ENCODE data around the gene HOXB13.
"Not testable (repeated sequence)": the region's sequence is repeated elsewhere in the genome, so short reads cannot be mapped to it uniquely, and the experiment has no call there.

Gene HOXB13

DNA sequence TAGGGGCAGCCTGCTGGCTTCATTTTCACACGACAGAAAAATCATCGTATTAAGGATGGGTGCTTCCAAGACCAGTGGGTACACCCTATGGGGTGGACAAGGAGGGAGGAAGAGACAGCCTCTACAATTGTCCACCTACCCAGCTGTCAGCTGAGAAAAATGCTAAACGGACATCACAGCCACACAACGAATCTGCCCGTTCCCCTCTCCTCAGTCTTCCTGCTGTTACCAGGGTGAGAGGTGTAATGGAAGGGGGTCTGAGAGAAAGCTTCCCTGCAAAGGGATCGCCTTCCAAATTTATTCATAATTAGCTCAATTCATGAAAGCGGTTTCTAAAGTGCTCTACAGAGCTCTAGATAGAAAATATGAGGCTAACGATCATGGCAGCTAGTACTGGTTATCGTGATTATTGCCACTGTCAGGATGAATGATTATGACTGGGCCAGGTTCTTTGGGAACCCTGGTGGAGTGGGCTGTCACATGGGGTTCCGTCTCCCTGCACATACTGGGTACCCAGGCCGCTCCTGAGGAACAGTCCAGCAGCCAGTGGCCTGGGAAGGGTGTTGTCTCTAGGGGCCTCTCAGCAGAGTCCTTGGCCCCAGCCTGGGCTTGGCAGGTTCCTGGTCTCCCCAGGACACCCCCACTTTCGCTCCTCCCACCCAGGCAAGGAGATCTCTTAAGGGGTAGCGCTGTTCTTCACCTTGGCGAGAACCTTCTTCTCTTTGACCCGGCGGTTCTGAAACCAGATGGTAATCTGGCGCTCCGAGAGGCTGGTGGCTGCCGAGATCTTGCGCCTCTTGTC is 2.2 kb downstream of the HOXB13 start:
- DNase-seq, result no peak

DNA sequence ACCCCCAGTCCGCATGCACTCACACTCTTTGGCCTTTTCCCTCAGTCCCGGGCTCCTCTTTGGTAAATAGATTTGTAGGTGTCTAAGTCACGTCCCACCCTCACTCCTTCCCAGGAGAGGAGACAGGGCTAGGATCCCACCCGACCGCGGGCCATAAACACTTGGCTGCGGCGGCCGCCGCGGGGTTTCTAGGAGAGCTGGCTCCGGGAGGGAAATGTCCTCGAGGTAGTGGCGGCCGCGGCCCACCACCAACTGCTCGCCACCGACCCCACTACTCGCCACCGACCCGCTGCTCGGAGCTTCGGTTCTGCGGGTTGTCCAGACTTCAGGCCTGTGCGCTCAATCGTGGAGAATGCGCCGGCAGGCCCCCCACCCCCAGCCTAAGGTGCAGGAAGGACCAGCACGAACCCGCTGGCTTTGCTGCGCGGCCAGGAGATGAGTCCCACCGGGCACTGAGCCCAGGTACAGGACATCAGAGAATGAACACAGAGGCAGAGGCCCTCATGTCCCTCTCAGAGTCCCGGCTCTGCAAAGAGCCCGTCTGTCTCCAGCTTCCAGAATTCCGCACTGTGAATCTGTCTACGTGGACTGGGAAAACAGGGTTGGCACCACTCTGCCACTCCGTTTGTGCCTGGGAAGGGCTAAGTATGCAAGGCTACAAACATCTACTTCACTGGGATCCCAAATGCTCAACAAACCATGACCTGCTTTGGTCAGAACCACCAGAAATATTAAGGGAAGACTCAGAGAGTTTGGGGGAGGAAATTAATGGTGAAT is 3.1 kb downstream of the HOXB13 start:
- DNase-seq, result no peak

DNA sequence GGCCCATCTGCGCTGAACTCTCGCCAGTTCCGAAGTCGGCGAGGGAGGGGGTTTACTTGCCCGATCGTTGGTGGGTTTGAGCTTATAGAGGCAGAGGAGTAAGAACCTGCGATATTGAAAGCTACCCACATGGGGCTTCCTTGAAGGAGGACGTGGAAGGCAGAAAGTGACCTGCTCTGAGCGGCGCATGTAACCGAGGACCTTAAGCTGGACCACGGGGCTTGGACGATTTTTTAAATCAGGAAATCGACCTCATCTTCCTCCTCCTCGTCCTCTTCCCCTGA is 3.6 kb downstream of the HOXB13 start:
- DNase-seq, result no peak

DNA sequence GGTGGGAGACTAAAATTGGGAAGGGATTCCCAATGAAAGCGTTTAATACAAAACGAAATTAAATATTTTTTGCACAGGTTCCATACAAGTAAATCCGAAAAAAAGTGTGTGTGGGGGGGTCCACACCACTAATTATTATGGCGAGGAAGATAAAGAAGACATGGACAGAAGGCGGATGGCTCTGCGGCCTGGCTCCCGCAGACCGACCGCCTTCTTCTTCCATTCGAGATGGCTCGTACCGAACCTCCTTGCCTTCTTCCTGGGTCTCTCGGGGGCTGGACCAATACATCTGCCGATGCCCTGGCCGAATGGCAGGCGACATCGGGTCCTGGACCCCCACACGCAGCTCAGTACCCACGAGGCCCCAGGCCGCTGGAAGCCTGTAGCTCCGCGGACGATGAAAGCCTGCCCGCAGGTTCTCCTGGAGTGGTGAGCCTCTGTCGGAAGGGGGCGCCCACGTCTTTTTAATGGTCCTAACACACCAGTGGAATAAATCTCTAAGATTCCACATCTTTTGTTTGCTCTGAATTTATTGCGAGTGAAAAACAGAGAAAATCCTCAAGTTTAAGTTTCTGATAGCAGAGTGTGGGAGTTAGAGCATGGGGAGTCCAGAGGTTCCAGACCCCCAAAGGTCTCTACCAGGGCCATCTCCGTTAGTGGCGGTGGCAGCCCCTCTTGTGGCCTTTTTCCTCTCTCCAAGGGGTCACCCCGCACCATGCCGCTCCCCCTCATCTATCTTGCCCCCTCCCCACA is 4.1 kb downstream of the HOXB13 start:
- DNase-seq, result peak in 1 of 2 experiments; percentile 24

DNA sequence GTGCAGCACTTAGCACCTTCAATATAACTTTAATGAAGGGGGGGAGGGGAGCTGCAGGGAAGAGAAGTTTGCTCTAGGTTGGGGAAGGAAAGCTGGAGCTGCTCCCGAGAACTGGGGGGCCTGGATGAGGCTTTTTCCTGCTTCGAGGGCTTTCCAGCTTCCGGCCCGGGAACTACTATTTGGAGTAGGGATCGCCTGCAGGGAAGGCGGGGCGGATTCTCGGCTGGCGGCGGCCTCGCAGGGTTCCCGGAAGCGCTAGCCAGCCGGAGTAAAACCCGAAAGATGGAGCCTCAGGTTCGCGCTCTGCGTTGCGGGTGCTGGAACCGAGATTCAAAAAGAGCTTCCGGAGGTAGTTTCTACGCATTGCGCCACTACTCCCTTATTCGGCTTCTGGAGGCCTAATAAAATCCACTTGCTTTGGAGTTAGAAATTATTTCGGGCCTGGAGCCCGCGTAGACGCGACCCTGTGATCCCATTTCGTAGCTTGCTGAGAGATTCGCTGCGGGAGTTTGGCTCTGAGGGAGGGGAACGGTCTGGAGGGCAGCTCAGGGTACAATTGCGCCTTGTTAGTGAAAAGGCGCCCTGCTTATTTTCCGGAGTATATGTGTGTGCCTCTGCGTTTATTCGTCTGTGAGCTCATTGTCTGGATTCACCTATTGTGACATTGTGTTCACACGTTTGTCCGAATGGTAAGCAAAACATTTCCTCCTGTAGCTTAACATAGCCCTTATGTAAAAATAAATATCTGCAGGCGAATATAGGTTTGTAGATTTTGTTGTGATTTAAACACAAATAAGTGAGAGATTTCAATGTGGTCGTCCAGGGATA is 4.9 kb downstream of the HOXB13 start:
- DNase-seq, result no peak

DNA sequence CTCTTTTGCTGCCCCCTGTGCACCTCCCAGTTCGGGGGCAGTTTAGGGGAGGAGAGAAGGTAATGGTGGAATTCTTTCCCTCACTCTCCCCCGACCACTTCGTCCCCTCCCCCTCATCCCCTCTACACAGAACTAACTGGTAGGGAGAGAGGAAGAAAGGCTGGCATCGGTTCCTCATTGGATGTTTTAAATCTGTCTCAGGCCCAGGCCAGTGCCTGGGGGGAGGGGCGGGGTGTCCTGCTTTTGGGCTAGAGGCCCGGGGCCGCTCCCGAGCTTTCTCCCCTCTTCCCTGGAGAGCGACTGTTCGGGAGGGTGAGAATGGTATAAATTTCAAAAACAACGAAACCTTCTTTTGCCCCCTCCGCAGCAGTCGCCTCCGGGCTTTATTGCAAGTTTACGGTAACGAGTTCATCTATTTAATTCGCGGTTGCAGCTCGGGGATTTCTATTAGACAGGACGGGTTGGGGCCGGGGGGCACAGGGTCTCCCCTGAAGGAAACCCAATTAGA is 5.6 kb downstream of the HOXB13 start, which contains the start of gene PRAC2:
Gene PRAC2, plus strand, starts transcription at position 271 of the 508 bp plus-strand sequence. CDS start 1,226 bp downstream, outside the sequence.
- DNase-seq, result no peak

DNA sequence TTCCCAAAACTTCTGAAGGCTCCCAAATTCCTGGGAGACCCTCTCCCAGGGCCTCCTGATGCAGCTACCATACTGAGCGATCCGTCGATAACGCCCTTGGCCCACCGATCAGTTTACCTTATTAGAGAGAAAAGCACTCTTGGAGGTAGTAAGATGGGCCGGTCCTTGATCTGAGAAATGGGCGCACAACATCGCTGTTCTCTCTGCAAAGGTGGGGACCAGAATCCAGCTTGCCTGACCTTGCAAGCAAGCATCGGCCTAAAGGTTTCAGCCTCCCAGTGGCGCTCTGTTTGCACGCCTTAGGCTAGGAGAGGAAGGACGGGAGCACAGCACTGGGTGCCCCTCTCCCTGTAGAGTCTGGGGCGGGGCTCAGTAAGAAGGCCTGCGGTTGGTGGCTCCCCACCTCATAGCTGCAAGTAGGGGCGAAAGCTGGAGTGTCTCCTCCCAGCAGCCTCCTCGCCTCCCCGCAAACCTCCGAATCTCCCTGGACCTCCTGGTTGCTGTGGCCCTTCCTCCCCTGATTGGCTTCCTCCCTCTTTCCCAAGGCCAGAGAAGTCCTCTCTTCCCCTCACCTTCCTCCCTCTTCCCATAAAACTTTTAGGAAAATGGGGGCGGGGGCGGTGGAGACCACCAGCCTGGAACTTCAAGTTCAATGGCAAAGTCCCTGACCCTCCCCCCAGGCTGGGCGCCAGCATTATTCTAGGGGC is 6.2 kb downstream of the HOXB13 start, which contains the start of gene PRAC1:
Gene PRAC1, minus strand, starts transcription at position 318 of the 707 bp plus-strand sequence. Its CDS starts 126 bp downstream, at position 192.
- no peak for DNase-seq

DNA sequence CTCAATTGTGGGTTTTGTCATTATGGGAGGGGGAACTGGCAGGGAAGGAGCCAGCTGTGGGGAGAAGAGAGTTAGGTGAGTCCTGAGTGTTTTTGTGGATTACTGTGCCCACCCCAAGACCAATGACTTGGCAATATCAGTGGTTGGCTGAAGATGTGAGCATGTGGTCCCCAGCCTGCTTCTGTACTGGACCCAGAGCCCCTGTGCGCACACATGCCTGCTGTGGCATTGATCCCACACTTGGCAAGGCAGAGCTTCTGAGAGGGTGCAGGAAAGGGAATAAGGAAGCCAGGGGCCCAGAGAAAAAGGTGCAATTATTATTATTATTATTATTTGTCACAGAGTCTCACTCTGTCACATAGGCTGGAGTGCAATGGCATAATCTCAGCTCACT is 7.5 kb downstream of the HOXB13 start:
- DNase-seq, result no peak

DNA sequence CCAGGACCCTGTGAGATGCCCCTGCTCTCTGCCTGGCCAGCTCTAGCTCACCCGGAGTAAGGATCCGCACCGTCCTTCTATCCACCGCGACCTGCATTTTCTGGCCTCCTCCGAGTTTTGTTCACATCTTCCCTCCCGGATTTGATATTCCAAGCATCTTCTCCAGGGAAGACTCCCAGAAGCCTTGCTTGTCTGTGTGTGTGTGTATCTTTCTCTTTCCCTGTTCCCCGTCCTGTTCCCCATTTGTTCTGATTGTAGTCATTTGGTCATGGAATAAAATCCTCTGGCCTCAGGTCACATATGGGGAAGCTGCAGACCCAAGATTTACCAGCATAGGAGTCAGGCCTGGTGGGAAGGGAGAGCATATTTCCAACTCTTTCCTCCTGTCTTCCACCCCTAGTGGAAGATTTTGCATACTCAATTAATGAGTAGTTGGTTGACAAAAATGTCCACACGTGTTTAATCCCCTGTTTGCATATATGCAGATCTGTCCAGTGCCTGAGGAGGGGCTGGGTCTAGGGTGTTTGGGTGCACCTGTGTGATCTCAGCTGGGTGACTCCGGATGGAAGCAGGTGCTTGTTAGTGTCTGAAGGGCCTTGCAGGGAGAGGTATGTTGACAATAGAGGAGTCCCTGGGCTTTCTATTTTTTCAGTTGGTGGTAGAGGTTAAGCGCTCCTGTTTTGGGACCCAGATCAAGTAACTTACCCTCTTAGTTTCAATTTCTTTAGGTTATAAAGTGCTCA is 8.1 kb downstream of the HOXB13 start:
- no peak for DNase-seq

DNA sequence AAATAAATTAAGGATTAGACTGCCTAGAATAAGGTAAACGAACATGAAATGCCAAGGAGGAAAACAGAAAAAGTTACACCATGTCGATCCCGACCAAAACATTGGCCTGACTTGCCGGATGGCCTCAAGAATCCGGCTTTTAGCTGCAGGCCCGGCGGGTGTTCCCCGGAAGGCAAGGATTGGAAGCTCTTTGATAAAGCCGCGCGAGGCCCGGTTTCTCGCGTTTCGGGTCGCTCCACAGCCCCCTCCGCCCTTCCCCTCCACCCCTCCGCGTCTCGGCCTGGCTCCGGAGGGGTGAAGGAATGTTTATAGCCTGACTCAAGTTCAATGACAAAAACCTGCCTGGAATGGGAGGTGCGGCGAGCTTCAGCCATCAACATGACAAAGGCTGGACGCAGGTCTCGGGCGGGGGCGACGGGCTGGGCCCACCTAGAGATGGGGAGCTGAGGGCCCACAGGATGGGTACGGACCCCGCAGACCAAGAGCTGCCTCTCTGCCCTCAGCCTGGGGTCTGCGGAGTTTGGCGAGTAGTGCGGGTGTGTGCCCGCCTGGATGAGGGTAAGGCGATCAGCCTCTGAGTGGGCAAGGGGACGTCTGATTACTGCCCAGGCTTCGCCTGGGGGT is 8.8 kb downstream of the HOXB13 start:
- no peak for DNase-seq

DNA sequence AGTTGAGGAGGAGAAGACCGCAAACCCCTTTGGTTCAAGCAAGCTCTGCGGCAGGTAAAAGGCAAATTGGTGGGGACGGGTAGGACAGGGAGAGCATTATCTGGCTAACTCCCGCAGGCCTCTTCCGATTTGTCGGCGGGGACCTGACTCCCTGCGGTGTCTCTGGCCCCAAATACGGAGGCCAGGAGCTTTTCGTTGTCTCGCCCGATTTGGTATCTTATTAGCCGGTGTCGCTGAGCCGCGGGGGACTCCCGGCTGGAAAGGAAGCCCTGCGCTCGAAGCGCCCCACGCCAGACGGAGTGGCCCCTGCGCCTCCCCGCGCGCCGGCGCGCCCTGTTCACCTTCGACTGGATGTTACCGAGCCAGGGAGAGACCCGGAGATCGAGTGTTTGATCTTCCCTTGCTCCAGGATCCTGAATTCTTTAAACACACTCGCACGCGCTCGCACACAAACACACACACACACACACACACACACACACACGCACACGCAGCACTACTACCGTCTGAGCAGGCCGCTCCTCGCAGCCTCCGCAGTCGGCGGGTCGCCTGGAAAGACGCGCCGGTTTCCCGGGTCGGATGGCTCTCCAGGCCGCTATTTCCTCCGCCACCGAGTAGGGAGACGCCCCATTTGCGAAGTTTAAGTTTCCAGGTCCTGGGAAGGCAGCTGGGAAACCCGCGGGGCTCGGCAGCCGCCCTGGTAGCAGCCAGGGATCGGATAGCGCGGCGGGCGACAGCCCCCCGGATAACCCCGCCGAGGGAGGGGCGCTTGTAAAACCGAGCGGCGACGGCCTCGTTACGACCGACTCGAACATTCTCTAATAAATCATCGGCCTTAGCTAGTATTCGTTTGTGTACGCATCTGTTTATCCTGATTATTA is 9.5 kb downstream of the HOXB13 start:
- no peak for DNase-seq

DNA sequence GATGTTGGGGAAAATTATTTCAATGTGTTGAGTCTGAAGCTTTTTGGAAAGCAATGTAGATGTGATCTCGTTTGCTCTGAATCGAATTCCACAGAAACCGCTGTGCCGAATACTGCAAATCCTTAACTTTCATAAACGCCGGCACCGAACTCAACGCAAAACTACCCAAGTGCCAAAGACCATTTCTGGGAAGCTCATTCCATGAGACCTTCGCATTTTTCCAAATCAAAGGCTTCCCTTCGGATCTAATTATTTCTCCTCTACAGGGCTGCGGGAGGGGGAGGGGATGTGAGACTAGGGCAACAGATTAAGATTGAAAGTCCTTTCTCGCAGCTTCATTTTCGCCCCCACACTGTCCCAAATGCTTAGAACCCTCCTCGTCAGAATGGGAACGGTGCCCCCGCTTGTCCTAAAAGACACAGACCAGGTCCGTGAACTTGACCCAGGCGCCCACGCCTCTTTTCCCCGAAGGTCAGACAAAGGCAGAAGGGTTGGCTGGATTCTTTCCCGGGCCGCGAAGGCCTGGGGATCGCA is 10.3 kb downstream of the HOXB13 start:
- no peak for DNase-seq

DNA sequence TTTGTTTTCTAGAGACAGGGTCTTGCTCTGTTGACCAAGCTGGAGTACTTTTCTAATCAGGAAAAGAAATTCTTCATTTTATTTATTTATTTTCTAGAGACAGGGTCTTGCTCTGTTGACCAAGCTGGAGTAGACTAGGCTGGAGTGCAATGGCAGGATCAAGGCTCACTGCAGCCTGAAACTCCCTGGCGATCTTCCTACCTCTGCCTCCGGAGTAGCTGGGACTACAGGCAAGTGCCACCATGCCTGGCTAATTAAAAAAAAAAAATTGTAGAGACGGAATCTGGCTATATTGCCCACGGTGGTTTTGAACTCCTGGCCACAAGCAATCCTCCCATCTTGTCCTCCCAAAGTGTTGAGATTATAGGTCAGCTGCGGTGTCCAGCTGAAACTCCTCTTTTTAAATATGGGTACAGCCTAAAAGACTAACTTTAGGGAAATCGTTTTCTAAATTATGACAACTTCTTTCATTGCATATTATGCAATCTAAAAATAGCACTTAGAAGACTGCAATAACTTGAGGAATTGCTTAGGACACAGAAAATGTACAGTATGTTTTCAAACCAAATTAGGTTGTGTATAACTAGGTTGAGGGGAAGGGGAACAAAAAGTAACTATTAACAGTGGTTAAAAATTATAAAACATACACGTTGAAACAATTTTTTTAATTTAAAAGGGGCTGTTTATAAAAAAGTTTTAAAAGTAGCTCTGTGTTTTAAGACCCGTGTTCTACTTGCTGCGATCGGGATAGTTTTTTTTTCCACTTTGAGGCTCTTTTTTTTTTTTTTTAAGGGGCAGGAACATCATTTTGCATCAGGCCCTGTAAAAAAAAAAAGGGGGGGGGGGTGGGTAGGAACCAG is 11.0 kb downstream of the HOXB13 start:
- DNase-seq, result no peak

DNA sequence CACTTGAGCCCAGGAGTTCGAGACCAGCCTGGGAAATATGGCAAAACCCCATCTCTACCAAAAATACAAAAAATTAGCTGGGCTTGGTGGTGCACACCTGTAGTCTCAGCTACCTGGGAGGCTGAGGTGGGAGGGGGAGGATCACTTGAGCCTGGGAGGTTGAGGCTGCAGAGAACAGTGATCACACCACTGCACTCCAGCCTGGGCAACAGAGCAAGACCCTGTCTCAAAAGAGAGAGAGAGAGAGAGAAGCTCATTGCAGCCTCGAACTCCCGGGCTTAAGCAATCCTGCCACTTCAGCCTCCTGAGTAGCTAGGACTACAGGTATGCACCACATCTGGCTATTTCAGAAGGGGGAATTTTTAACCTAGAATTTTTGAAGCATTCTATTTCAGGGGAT is 12.0 kb downstream of the HOXB13 start:
- DNase-seq, result not testable (repeated sequence)

DNA sequence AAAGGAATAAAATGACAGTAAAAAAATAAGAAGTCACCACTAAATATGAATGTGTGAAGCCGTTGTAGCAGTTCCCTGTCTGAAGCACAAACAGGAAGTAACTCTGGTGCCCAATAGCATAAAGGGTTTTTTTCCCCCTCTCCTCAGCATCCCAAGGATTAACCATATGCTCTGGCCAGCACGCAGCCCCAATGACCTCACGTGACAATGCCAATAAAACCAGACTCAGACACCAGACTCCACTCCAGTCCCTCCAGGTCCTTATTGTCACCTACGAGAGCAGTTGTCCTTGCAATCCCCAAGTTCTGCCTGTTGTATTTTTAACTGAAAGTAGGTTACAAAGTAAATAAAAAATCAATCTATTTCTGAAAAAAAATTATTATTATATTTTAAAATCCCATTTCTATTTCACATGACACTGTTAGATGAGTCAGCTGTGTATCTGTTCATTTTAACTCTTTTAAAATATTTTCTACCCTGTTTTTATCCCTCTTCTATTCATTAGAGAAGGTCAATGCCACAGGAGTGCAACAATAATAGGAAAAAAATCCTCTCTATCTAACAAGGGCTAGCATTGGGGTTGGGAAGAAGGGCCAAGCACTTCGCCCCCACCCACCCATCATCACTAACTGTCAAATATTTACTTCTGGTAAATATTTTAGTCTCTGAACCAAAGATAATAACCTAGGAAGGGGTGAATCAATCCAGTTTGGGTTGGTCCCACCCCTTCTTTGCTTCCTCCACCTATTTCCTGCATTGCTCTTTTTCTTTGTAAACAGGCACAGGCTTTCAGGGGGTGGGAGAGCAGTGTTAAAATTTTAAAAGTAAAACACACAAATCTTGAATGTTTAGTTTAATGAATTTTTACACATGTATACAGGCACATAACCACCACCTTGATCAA is 12.8 kb downstream of the HOXB13 start:
- no peak for DNase-seq

DNA sequence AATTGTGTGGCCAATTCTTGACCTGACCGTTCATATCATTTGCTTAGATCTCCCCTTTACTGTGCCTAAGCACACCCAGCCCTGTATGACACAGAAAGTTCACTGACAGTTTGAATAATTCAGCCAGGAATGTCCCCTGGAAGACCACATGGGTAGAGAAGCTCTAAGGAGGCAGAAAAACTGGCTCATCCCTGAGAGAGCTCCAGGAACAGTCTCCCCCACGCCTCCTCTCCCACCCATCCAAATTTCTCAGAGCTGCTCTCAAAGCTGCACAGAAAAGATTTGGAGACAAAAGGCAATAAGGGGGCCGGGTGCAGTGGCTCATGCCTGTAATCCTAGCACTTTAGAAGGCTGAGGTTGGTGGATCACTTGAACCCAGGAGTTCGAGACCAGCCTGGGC is 17.4 kb downstream of the HOXB13 start:
- no peak for DNase-seq

Measured in NCI-H187 (cell line).